Fibroblast of mammary gland (primary cell): ENCODE measurements around the gene SDR42E1.
A peak's percentile ranks its signal among the peaks of the same experiment; 100 is the strongest.
"Not testable (repeated sequence)": the region's sequence is repeated elsewhere in the genome, so short reads cannot be mapped to it uniquely, and the experiment has no call there.

Experiments used
- DNase-seq: peaks from one replicate; pipeline ENCODE4 v3.0.0-alpha.2; 2010; ENCODE audit warnings: low read depth
- H3K4me3 ChIP-seq: 2 replicates; pipeline ENCODE4 v1.5.1; 2011; ENCODE audit warnings: low read depth, mild to moderate bottlenecking, low read length, moderate library complexity; ENCODE audit not compliant: control insufficient read depth
- TF ChIP-seq, protein P1 (sequence below): conservative IDR thresholded peaks from 2 replicates; pipeline ENCODE4 v1.5.1; 2011; ENCODE audit warnings: low read depth, low read length, inconsistent platforms; ENCODE audit not compliant: control insufficient read depth, insufficient read depth

The SDR42E1 gene

GRCh38 chr16:81997738-81998137 lies 13.5 kb downstream of the SDR42E1 start:
- TF ChIP-seq, protein P1, sequence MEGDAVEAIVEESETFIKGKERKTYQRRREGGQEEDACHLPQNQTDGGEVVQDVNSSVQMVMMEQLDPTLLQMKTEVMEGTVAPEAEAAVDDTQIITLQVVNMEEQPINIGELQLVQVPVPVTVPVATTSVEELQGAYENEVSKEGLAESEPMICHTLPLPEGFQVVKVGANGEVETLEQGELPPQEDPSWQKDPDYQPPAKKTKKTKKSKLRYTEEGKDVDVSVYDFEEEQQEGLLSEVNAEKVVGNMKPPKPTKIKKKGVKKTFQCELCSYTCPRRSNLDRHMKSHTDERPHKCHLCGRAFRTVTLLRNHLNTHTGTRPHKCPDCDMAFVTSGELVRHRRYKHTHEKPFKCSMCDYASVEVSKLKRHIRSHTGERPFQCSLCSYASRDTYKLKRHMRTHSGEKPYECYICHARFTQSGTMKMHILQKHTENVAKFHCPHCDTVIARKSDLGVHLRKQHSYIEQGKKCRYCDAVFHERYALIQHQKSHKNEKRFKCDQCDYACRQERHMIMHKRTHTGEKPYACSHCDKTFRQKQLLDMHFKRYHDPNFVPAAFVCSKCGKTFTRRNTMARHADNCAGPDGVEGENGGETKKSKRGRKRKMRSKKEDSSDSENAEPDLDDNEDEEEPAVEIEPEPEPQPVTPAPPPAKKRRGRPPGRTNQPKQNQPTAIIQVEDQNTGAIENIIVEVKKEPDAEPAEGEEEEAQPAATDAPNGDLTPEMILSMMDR: no peak
- DNase-seq: peak; percentile 57
- no peak overlapping the region for H3K4me3 ChIP-seq

- no peak overlapping the region for H3K4me3 ChIP-seq
- DNase-seq: peak; percentile 52
- TF ChIP-seq, protein P1: peak; percentile 25
These were observed 14.4 kb downstream of the SDR42E1 start for GRCh38 chr16:81996664-81997509.

DNA sequence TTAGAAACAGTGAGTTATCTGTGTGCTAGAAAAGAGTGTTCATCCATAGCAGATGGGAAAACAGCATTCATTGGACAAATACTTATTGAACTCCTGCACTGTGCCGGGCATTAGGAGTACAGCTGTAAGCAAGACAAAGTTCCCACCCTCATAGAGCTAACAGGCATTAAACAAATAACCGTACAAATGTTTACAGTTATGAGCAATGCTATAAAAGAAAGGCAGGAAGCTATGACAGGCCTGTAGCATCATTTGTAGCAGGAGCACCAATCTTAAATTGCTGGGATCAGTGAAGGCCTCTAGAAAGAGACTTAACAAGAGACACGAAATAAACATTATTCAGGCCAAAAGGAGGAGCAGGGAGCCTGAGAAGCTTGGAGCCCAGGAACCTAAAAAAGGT lies 15.6 kb downstream of the SDR42E1 start:
- H3K4me3 ChIP-seq: no peak overlapping the region
- DNase-seq: no peak
- TF ChIP-seq, protein P1: no peak

DNA sequence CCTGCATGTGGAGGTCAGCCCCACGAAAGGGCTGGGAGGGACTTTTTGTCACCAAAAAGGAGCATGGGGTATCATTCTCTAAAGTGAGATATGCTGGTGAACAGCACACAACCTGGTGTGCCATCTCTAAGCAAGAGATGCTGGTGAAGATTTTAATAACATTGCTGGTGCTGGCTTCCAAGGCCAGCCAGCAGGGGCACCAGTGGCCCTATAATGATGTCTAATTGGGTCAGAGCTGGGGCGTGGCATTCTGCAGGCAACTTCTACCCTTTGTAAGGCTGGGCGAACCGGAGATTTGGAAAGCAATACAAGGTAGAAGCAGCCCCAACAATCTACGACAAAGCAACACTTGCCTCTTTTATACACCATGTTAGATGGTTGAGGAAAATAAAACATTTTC lies 16.8 kb downstream of the SDR42E1 start:
- no peak overlapping the region for H3K4me3 ChIP-seq
- TF ChIP-seq, protein P1: no peak
- DNase-seq: no peak

- H3K4me3 ChIP-seq: no peak overlapping the region
- TF ChIP-seq, protein P1: no peak
- no peak for DNase-seq
These were observed 18.4 kb downstream of the SDR42E1 start for GRCh38 chr16:81992859-81993258.

- no peak for DNase-seq
- H3K4me3 ChIP-seq: no peak overlapping the region
- TF ChIP-seq, protein P1: no peak
These were observed 23.6 kb downstream of the SDR42E1 start for GRCh38 chr16:81987706-81988105.

DNA sequence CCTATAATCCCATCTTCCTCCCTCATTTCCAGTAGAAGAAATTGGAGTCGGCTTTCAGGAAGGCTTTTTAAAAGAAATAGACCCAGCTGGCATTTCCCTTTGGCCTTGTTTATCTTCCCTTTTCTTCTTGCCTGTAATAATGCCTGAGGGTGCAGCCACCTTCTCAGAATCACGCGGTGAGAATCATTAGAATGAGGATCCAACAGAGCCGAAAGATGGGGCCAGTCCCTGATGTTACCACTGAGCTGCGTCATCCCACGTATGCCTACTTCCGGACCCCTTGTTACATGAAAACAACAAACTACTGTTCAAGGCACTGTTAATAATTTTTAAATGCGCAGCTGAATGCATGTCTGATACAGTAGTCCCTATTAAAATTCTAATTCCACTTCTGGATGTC lies 24.1 kb downstream of the SDR42E1 start:
- H3K4me3 ChIP-seq: no peak overlapping the region
- TF ChIP-seq, protein P1: no peak
- DNase-seq: no peak

DNA sequence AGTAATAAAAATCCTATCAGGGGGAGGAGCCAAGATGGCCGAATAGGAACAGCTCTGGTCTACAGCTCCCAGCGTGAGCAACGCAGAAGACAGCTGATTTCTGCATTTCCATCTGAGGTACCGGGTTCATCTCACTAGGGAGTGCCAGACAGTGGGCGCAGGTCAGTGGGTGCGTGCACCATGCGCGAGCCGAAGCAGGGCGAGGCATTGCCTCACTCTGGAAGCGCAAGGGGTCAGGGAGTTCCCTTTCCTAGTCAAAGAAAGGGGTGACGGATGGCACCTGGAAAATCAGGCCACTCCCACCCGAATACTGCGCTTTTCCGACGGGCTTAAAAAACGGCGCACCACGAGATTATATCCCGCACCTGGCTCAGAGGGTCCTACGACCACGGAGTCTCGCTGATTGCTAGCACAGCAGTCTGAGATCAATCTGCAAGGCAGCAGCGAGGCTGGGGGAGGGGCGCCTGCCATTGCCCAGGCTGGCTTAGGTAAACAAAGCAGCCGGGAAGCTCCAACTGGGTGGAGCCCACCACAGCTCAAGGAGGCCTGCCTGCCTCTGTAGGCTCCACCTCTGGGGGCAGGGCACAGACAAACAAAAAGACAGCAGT lies 33.8 kb downstream of the SDR42E1 start:
- not testable (repeated sequence) for H3K4me3 ChIP-seq, DNase-seq
